A549 (cell line): ENCODE data around the gene IL17B.

Source experiments
- BHLHE40 ChIP-seq: IDR thresholded peaks from 2 replicates; pipeline ENCODE4 v1.6.1; 2012; ENCODE audit warnings: low read depth, low read length, inconsistent platforms
- CBX8 ChIP-seq: fragments of 200-600 bp; sonication (generic); IDR thresholded peaks from 2 replicates; pipeline ENCODE4 v1.6.1; 2016
- CHD2 ChIP-seq: fragments of 150-350 bp; IDR thresholded peaks from 2 replicates; pipeline ENCODE4 v1.6.1; 2014; ENCODE audit warnings: low read length; ENCODE audit not compliant: partially characterized antibody
- EP300 ChIP-seq, 2 experiments: fragments of >200 bp; sonication (Bioruptor Twin); formaldehyde crosslinking; IDR thresholded peaks; 2 replicates in 1 of 2; 3 replicates in 1 of 2; pipeline ENCODE4 v1.6.1; 2016 to 2017
- JUNB ChIP-seq: fragments of >200 bp; sonication (Bioruptor Twin); formaldehyde crosslinking; IDR thresholded peaks from 2 replicates; pipeline ENCODE4 v1.6.1; 2016
- POLR2A ChIP-seq: IDR thresholded peaks from 2 replicates; pipeline ENCODE4 v1.6.1; 2012; ENCODE audit warnings: mild to moderate bottlenecking, low read length
- SREBF2 ChIP-seq: fragments of 450-650 bp; IDR thresholded peaks from 2 replicates; pipeline ENCODE4 v1.6.1; 2014; ENCODE audit warnings: mild to moderate bottlenecking, moderate library complexity
- TP53 ChIP-seq: fragments of 250-450 bp; sonication (Bioruptor Pico); IDR thresholded peaks from 2 replicates; pipeline ENCODE4 v1.5.0; 2021; ENCODE audit warnings: mild to moderate bottlenecking, moderate library complexity
- ZFP36 ChIP-seq: fragments of 450-650 bp; IDR thresholded peaks from 2 replicates; pipeline ENCODE4 v1.6.1; 2014; ENCODE audit warnings: borderline replicate concordance; ENCODE audit not compliant: partially characterized antibody
- TF ChIP-seq, protein P1 (sequence below): fragments of >200 bp; sonication (Bioruptor Twin); formaldehyde crosslinking; IDR thresholded peaks from 3 replicates; pipeline ENCODE4 v1.5.1; 2016
- TF ChIP-seq, protein P2 (sequence below): IDR thresholded peaks from 2 replicates; pipeline ENCODE4 v1.6.1; 2012

DNA sequence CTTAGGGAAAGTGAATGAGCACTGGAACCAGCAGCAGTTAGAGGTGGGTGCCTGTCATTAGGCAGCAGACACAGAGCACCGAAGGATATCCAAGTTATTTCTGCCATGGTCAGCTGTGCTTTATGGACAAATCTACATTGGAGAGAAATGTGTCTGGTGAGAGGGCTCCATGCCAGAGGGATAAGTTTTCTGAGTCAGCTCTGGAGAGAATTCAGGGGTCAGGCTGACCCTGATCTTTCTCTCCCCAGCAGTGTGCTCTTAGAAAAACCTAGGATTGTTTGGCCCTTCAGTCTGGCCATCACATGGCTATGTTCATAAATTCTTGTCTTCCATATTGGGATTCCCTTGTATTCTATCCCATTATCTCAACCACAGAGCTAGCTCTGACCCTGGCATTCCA is 8.9 kb upstream of the IL17B start:
- TF ChIP-seq, protein P1, sequence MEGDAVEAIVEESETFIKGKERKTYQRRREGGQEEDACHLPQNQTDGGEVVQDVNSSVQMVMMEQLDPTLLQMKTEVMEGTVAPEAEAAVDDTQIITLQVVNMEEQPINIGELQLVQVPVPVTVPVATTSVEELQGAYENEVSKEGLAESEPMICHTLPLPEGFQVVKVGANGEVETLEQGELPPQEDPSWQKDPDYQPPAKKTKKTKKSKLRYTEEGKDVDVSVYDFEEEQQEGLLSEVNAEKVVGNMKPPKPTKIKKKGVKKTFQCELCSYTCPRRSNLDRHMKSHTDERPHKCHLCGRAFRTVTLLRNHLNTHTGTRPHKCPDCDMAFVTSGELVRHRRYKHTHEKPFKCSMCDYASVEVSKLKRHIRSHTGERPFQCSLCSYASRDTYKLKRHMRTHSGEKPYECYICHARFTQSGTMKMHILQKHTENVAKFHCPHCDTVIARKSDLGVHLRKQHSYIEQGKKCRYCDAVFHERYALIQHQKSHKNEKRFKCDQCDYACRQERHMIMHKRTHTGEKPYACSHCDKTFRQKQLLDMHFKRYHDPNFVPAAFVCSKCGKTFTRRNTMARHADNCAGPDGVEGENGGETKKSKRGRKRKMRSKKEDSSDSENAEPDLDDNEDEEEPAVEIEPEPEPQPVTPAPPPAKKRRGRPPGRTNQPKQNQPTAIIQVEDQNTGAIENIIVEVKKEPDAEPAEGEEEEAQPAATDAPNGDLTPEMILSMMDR: no peak
- no peak for TF ChIP-seq BHLHE40
- no peak for TF ChIP-seq POLR2A
- TF ChIP-seq JUNB: no peak
- TF ChIP-seq SREBF2: no peak
- TF ChIP-seq, protein P2, sequence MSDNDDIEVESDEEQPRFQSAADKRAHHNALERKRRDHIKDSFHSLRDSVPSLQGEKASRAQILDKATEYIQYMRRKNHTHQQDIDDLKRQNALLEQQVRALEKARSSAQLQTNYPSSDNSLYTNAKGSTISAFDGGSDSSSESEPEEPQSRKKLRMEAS: no peak
- no peak for TF ChIP-seq ZFP36
- no peak for TF ChIP-seq CHD2
- TF ChIP-seq TP53 (CRISPR knock-in tag): no peak
- no peak for TF ChIP-seq CBX8
- TF ChIP-seq EP300 (IDR thresholded peaks at IDR 0.05): no peak
